ENCODE results near the gene ANAPC2. TPM values are rescaled to one million over a fixed set of nuclear protein-coding genes. Genes with fewer than 3 reads are reported as not detected.

Gene ANAPC2
- total RNA-seq, 1 experiment from 2014 or later: 80.9 TPM

DNA sequence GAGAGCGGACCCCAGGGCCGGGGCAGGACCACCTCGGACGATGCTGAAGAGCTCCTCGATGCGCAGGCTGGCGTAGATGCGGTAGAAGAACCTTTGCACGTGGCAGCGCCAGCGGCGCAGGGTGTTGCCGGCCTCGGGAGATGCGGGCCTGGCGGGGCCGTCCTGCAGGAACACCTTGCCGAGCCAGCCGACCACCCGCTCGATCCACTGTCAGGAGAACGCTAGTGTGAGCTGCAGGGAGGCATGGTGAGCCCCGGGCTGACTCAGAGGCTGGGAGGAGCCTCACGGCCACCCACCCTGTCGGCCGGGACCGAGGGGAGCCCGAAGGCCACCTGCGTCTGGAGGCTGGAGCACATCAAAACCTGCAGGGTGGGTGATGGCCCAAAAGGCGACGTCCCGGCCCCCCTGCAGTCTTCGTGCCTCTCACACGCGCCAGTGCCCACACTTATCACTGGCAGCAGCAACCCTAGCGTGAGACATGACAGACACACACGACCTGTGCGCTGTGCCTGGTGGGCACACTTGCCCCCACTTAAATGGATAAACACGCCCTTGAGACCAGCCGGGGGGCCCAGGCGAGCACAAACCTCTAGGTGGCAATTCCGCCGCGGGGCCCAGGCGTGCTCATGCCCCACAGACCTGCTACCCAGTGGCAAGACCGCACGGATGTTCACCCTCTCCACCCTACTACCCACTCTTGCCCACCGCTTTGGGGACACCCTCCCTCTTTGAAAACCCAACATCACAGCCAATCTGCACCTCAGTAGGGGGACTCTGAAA, 3.3 kb downstream of the ANAPC2 start (continued):
- TF ChIP-seq, protein P1, sequence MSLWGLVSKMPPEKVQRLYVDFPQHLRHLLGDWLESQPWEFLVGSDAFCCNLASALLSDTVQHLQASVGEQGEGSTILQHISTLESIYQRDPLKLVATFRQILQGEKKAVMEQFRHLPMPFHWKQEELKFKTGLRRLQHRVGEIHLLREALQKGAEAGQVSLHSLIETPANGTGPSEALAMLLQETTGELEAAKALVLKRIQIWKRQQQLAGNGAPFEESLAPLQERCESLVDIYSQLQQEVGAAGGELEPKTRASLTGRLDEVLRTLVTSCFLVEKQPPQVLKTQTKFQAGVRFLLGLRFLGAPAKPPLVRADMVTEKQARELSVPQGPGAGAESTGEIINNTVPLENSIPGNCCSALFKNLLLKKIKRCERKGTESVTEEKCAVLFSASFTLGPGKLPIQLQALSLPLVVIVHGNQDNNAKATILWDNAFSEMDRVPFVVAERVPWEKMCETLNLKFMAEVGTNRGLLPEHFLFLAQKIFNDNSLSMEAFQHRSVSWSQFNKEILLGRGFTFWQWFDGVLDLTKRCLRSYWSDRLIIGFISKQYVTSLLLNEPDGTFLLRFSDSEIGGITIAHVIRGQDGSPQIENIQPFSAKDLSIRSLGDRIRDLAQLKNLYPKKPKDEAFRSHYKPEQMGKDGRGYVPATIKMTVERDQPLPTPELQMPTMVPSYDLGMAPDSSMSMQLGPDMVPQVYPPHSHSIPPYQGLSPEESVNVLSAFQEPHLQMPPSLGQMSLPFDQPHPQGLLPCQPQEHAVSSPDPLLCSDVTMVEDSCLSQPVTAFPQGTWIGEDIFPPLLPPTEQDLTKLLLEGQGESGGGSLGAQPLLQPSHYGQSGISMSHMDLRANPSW (CRISPR knock-in tag; conservative IDR thresholded peaks at IDR 0.05; ENCODE audit: low read depth): no peak
- TF ChIP-seq TCF7 (CRISPR knock-in tag; IDR thresholded peaks at IDR 0.05; ENCODE audit: low read depth) (no peak), ELF4 (CRISPR knock-in tag; IDR thresholded peaks at IDR 0.05; ENCODE audit: low read depth) (no peak)

DNA sequence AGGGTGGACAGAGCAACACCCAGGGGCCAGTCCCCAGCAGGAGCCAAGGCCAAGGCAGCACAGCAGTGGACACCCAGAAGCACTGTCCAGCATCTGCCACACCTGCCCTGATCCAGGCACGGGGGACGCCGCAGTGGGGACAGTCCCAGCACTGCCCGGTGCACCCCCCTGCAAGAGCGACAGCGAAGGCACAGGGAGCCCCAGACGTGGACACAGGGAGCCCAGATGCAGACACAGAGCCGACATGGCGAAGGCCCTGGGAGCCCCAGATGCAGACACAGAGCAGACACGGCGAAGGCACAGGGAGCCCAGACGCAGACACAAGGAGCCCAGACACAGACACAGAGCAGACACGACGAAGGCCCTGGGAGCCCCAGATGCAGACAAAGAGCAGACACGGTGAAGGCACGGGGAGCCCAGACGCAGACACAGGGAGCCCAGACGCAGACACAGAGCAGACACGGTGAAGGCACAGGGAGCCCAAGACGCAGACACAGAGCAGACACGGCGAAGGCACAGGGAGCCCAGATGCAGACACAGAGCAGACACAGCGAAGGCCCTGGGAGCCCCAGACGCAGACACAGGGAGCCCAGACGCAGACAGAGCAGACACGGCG, 4.3 kb downstream of the ANAPC2 start:
- POLR2A ChIA-PET: no interaction called here
- no peaks in the 10 kb centered on the region; the same call in 1 of the 2 replicates for H3K27me3 Mint-ChIP-seq (ENCODE audit: low read depth)

DNA sequence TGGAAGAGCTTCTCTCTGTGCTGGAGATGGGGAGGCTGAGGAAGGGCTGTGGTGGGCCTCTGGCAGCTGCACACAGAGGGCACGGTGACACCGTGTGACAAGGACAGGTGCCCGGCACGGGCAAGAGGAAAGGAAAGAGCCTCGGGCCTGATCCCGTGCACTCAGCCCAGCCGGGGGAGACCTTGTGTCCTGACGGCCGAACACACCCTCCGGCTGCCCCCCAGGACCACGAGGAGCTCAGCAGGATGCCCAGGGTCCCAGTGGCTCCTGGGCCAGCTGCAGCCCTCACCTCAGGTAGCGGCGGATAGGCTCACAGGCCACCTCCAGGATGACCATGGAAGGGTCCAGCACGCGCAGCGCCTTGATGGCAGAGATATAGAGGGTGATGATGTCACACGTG, 5.5 kb downstream of the ANAPC2 start:
- H3K4me1 Mint-ChIP-seq: peaks cover 12% of the 10 kb centered on the region
- H3K9me3 Mint-ChIP-seq: no peaks in the 10 kb centered on the region
- ATAC-seq: no peak
- H3K27ac Mint-ChIP-seq: no peak overlapping the region
- no peaks in the 10 kb centered on the region; the same call in 1 of the 2 replicates for H3K27me3 Mint-ChIP-seq (ENCODE audit: low read depth)
- no peak for DNase-seq (ENCODE audit: low spot score)
- CTCF ChIA-PET: no interaction called here
- H3K4me3 Mint-ChIP-seq: no peak overlapping the region
- H3K36me3 Mint-ChIP-seq: peaks cover 9% of the 10 kb centered on the region
- POLR2A ChIA-PET: no interaction called here
- TF ChIP-seq ETV6 (CRISPR knock-in tag; IDR thresholded peaks at IDR 0.05): no peak
- TF ChIP-seq, protein P1 (CRISPR knock-in tag; conservative IDR thresholded peaks at IDR 0.05; ENCODE audit: low read depth): no peak
- TF ChIP-seq, protein P2, sequence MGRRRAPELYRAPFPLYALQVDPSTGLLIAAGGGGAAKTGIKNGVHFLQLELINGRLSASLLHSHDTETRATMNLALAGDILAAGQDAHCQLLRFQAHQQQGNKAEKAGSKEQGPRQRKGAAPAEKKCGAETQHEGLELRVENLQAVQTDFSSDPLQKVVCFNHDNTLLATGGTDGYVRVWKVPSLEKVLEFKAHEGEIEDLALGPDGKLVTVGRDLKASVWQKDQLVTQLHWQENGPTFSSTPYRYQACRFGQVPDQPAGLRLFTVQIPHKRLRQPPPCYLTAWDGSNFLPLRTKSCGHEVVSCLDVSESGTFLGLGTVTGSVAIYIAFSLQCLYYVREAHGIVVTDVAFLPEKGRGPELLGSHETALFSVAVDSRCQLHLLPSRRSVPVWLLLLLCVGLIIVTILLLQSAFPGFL (CRISPR knock-in tag; IDR thresholded peaks at IDR 0.05; ENCODE audit: borderline replicate concordance): no peak
- no peak for TF ChIP-seq RELA (CRISPR knock-in tag; IDR thresholded peaks at IDR 0.05; ENCODE audit: borderline replicate concordance)
- TF ChIP-seq GABPB1 (CRISPR knock-in tag; IDR thresholded peaks at IDR 0.05): no peak
- TF ChIP-seq HMGA2 (CRISPR knock-in tag; IDR thresholded peaks at IDR 0.05): no peak
- TF ChIP-seq CDX4 (CRISPR knock-in tag; IDR thresholded peaks at IDR 0.05; ENCODE audit: borderline replicate concordance): no peak
- no peak for TF ChIP-seq SMAD4 (CRISPR knock-in tag; IDR thresholded peaks at IDR 0.05)
- no peak for TF ChIP-seq NR1H2 (CRISPR knock-in tag; IDR thresholded peaks at IDR 0.05)
- no peak for TF ChIP-seq ZNF219 (CRISPR knock-in tag; IDR thresholded peaks at IDR 0.05; ENCODE audit: borderline replicate concordance)
- TF ChIP-seq SP1 (CRISPR knock-in tag; conservative IDR thresholded peaks at IDR 0.05): no peak
- no peak for TF ChIP-seq ERG (CRISPR knock-in tag; IDR thresholded peaks at IDR 0.05)
- TF ChIP-seq NFYB (CRISPR knock-in tag; conservative IDR thresholded peaks at IDR 0.05; ENCODE audit: low read depth): no peak
- TF ChIP-seq FOXJ3 (CRISPR knock-in tag; IDR thresholded peaks at IDR 0.05; ENCODE audit: borderline replicate concordance): no peak
- TF ChIP-seq ZNF396 (CRISPR knock-in tag; IDR thresholded peaks at IDR 0.05; ENCODE audit: borderline replicate concordance): no peak
- TF ChIP-seq JAZF1 (CRISPR knock-in tag; IDR thresholded peaks at IDR 0.05): no peak
- no peak for TF ChIP-seq ZNF423 (CRISPR knock-in tag; IDR thresholded peaks at IDR 0.05)

More for the DNA sequence above, 4.3 kb downstream of the ANAPC2 start:
- Mint-ChIP-seq H3K9me3 (no peaks in the 10 kb centered on the region), H3K36me3 (peaks cover 9% of the 10 kb centered on the region), H3K4me1 (peaks cover 14% of the 10 kb centered on the region), H3K27ac (no peak overlapping the region), H3K4me3 (no peak overlapping the region)
- ATAC-seq (no peak), DNase-seq (ENCODE audit: low spot score) (no peak)
- TF ChIP-seq FOXK1 (CRISPR knock-in tag; IDR thresholded peaks at IDR 0.05): no peak
- TF ChIP-seq ZNF671 (CRISPR knock-in tag; IDR thresholded peaks at IDR 0.05): no peak
- no peak for TF ChIP-seq JAZF1 (CRISPR knock-in tag; IDR thresholded peaks at IDR 0.05)
- TF ChIP-seq MLX (CRISPR knock-in tag; IDR thresholded peaks at IDR 0.05): no peak
- TF ChIP-seq ZNF317 (CRISPR knock-in tag; IDR thresholded peaks at IDR 0.05; ENCODE audit: borderline replicate concordance, low read depth): no peak
- TF ChIP-seq TCF7 (CRISPR knock-in tag; IDR thresholded peaks at IDR 0.05; ENCODE audit: low read depth): no peak
- TF ChIP-seq TEAD1 (CRISPR knock-in tag; IDR thresholded peaks at IDR 0.05): no peak
- no peak for TF ChIP-seq HMGA2 (CRISPR knock-in tag; IDR thresholded peaks at IDR 0.05)
- TF ChIP-seq ETV6 (CRISPR knock-in tag; IDR thresholded peaks at IDR 0.05): no peak
- no peak for TF ChIP-seq ZNF396 (CRISPR knock-in tag; IDR thresholded peaks at IDR 0.05; ENCODE audit: borderline replicate concordance)
- CTCF ChIA-PET: no interaction called here

Measured in WTC11 (cell line).